HG03097 (cell line): Measurements from ENCODE around the gene CREG1.
A peak's percentile ranks its signal among the peaks of the same experiment; 100 is the strongest.
"Not testable (repeated sequence)": the region's sequence is repeated elsewhere in the genome, so short reads cannot be mapped to it uniquely, and the experiment has no call there.

Experiments
- ATAC-seq: cut with Tn5 transposase; IDR thresholded peaks from one replicate; pipeline ENCODE4 v1.9.1; 2021; ENCODE audit not compliant: unreplicated experiment, low FRiP score

The CREG1 gene

GRCh38 chr1:167553136-167554027, at the start of gene CREG1:
TSS of gene CREG1 (minus strand) at chr1:167553762.
- peak; percentile 95 for ATAC-seq

DNA sequence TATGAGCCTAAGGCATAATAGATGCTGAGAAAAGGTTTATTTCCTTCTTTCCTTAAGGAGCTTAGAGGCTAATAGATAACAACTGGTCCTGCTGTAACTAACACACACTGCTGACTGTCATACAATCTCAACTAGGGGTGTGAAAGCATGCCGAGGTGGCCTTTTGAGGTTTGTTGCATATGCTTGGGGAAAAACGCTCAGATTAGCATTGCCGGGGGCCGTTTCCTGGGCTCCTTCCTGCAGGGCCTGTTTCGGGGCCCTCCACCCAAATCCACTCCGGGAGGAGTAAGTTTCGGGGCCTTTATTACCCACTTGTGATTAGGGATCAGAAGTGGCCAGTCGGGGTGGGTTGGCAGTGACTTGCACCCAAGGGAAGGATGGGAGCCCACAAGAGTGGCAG, 49.3 kb upstream of the CREG1 start:
- ATAC-seq = no peak

DNA sequence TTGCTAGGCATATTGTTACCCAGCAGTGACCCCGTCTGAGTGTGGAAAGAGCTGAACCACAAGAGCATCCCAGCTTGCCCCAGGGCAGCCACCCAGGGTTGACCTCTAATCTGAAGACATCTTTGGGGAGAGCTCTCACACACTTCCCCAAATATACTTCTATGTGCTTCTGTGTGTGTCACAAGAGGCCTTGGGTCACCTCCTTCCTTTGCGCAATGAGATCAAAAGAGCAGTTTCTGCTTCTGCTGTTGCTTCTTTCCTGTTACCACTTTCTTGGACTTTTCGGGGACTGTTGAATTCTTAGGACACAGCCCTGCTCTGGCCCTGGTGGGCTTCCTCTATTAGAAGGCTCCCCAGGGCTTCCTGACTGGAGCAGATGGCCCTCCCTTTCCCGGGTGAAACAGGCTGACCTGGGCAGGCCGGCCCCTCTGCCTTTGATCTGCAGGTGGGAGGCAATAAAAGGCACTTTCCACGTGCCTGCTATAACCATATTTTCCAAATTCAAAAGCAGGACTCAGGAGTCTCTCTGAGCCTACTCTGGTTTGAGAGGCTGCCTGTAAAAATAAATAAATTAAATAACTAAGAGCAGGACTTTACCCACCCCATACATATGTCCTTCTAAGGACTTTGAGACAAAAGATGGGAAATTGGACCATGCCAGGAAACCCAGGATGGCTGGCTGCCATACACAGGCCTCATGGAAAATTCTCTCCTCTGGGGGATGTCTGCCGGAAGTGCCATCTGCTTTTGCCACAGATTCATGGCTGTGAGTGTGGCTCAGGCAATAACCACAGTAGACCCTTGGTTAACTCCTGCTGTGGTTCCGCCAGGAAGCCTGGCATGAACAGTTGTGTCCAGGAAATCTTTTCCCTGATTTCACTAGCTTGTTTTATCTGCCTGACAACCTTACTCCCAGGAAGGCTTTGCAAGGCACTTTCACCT, 48.2 kb upstream of the CREG1 start:
- ATAC-seq = no peak

GRCh38 chr1:167599957-167600581, 46.5 kb upstream of the CREG1 start:
- peak; percentile 79 for ATAC-seq

- no peak for ATAC-seq
Observed at GRCh38 chr1:167594822-167595221, 41.3 kb upstream of the CREG1 start.

DNA sequence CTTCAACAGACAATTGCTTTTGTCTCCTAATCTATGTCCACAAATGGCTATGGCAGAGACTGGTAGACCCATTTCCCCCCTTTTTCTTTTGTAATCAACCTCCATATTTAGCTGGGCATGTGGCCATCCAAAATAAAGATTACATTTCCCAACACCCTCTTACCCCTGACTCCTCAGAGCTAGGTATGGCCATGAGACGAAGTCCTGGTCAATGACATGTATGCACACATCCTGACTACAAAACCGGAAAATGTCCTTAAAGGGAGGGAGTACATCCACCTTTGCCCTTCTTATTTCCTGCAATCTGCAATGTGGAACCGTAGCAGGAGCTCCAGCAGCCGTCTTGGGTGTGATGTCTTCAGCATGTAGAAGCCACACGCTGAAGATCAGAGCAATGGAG, 40.3 kb upstream of the CREG1 start:
- ATAC-seq = no peak

DNA sequence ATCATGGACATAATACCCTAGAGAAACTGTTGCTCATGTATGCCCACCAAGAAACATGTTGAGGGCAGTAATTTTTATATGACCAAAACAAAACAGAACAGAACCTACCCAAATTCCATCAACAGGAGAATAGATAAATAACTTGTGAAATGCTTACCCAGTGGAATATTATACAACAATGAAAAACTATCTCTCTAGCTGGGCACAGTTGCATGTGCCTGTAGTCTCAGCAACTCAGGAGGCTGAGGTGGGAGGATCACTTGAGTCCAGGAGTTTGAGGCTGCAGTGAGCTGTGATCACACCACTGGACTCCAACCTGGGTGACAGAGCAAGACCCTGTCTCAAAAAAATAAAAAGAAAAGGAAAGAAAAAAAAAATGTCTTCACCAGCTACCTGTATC, 38.9 kb upstream of the CREG1 start:
- ATAC-seq = no peak

GRCh38 chr1:167588361-167588760, 34.8 kb upstream of the CREG1 start:
- no peak for ATAC-seq

- ATAC-seq = no peak
Observed at GRCh38 chr1:167587872-167588271, 34.3 kb upstream of the CREG1 start.

- no peak for ATAC-seq
Observed at GRCh38 chr1:167587342-167587741, 33.8 kb upstream of the CREG1 start.

DNA sequence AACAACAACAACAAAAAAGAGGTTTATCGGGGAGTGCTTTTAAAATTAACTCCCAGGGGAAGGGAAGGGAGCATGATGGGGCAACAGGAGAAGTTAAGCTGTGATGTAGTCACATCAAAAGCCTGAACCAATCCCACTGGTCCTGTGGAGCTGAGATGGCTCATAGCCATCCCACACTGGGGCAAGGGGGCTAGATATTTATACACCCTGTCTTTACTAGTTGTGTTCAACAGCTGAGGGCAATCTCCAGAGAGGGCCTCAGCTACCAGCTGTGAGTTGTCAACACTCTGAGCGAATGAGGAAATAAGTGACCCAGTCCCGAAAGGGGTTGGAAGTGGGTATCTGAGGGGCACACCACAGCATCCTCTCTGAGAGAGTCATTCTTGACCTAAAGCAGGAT, 31.0 kb upstream of the CREG1 start:
- ATAC-seq = no peak

DNA sequence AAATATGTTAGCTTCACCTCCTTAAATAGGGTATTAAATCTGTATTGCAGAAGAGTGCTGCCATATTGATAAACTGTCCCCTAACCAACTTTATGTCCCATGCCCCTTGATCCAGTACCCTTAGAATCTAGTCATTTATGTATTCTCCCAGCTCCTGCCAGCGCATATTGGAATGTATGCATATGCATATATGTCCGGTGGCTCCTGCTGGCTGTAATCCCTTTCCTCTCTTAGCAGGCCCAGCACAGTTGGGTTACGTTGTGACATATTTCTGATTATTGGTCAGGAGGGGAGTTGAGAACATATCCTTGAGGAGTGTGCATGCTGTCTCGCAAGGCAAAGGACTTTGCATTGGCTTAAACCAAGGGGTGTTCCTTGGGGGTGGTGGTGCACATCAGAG, 29.2 kb upstream of the CREG1 start:
- ATAC-seq = no peak

DNA sequence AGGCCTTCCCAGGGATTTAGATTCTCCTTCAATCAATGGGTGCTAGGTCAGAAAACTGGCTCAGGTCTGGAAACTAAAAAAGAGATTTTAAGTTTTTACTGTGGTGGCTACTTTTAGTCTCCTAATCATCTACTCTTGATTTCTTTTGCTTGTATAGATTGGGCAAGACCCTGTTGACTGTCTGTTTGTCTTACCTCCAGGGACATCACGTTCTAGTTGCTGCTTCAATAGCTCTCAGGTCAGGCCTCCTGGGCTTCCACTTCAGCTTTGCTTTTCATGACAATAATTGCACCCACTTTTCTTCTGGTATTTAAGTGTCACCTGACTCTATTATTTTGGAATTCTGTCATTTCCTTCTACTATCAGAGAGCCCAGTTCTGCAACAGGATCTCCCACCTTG, 28.5 kb upstream of the CREG1 start:
- ATAC-seq = no peak

GRCh38 chr1:167579986-167580385, 26.4 kb upstream of the CREG1 start:
- ATAC-seq = no peak

DNA sequence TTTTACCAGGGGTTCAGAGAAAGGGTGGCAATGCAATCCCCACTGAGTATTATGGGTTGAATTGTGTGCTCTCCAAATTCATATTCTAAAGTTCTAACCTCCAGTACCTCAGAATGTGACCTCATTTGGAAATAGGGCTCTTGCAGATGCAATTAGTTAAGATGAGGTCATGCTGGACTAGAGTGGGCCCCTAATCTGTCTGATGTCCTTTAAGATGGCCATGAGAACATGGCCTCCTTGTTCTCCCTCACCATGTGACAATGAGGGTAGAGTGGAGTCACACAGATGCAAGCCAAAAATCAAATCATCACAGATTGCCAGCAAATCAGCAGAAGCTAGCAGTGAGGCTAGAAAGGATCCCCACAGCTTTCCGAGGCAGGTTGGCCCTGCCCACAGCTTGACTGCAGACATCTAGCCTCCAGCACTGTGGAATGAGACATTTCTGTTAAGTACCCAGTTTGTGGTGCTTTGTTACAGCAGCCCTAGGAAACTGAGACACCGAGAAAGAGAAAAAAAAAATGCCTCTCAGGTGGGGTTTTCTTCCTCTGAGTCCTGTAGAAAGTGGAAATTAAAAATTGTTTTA, 25.5 kb upstream of the CREG1 start:
- no peak for ATAC-seq

- no peak for ATAC-seq
Observed at GRCh38 chr1:167575649-167576048, 22.1 kb upstream of the CREG1 start.

- ATAC-seq = no peak
Observed at GRCh38 chr1:167573035-167573434, 19.5 kb upstream of the CREG1 start.

- not testable (repeated sequence) for ATAC-seq
Observed at GRCh38 chr1:167570712-167571111, 17.1 kb upstream of the CREG1 start.

DNA sequence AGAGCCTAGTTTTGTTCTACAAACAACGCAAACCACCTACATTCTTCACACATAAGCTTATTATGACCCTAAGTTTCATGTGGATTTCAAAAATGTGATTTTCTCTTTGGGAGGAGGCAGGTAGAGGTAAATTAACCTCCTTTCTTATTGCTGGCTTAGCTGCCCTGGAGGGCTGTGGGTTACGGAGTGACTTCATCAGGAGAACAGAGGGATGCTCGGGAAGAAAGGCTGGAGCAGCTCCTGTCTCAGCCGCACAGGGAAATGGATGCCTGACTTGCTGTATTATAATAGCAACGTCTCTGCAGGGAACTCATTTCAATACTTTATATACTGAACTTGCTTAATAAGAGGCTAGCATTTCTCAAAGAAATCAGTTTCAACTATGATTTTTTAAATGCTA, 14.1 kb upstream of the CREG1 start:
- no peak for ATAC-seq

- no peak for ATAC-seq
Observed at GRCh38 chr1:167566766-167567165, 13.2 kb upstream of the CREG1 start.

DNA sequence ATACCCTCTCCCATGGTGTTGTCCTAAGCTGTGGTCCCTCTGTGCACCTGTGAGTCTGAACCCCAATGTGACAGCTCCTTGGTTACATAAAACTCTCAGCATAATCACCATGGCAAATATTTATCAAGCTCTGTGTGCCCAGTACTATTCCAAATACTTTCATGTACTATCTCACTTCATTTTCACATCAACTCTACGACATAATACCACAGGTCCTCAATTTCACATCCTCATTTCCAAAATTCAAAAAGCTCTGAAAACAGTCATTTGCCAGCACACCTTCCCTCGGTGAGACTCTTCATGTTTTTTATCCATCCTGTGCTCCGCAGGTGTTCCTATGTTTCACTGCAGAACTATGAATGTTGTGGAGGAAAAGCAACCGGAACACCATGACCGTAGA, 12.4 kb upstream of the CREG1 start:
- ATAC-seq = no peak
